GM21381 (cell line): ENCODE data around the gene C19orf53.
A peak's percentile ranks its signal among the peaks of the same experiment; 100 is the strongest.
"Not testable (repeated sequence)": the region's sequence is repeated elsewhere in the genome, so short reads cannot be mapped to it uniquely, and the experiment has no call there.

ENCODE experiments used
- ATAC-seq: cut with Tn5 transposase; IDR thresholded peaks from one replicate; pipeline ENCODE4 v1.9.1; 2021; ENCODE audit warnings: mild to moderate bottlenecking, moderate library complexity; ENCODE audit not compliant: unreplicated experiment

Gene C19orf53

DNA sequence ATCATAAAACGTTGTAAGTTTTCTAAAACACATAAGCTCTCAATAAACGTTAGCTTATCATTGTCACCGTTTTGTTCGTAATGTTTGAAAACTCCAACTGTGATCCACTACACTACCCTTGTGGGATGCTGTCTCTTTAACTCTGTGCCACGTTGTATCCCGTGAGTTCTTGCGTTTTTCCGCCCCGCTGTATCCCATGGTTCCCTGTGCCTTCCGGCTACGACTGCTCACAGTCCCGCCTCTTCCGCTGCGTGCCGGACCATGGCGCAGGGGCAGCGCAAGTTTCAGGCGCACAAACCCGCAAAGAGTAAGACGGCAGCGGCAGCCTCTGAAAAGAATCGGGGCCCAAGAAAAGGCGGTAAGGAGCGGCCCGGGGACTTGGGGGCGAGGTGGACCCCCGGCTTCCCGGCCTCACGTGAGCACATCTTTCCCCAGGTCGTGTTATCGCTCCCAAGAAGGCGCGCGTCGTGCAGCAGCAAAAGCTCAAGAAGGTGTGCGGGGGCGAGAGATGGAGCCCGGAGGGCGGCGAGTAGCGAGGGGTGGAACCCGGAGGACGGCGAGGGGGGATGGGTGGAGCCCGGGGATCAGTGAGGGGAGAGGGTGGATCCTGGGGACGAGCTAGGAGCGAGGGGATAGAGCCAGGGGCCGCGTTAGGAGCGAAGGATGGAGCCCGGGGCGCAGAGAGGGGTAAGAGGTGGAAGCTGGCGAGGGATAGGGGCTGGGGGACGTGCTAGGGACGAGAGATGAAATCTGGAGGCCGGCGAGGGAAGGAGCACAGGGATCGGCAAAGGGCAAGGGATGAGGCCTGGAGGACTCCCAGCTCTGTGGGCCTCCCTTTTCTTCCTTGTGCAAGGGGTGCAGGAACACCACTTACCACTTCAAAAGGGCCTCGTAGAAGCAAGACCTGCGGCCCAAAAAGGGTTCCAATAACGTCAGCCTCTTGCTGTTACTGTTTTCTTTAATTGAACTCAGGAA, at the start of gene C19orf53:
TSS of gene C19orf53 (plus strand) at position 240 of the 975 bp plus-strand sequence. CDS start at position 262, 22 bp downstream.
- peak; percentile 92 for ATAC-seq

DNA sequence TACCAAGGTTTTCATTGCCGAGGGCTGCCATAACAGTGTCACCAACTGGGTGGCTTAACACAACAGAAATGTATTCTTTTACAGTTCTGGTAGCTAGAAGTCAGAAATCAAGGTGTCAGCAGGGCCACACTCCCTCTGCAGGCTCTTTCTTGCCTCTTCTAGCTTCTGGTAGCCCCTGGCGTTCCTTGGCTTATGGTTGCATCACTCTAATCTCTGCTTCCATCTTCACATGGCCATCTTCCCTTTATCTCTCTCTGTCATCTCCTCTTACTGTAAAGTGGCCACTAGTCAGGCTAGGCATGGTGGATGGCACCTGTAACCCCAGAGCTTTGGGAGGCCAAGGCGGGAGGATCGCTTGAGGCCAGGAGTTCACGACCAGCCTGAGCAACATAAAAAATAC, 47.9 kb upstream of the C19orf53 start:
- no peak for ATAC-seq

DNA sequence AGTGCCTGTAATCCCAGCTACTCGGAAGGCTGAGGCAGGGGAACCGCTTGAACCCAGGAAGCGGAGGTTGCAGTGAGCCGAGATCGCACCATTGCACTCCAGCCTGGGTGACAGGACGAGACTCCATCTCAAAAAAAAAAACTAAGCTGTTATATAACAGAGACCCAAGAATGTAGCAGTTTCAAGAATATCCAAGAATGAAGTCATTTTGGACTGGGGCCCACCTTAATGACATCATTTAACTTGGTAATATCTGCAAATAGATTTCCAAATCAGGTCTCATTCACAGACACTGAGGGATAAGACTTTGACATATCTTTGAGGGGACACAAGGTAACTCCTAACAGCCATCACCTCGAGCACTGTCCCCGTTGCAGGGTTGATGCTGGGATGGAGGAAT, 46.5 kb upstream of the C19orf53 start:
- no peak for ATAC-seq

DNA sequence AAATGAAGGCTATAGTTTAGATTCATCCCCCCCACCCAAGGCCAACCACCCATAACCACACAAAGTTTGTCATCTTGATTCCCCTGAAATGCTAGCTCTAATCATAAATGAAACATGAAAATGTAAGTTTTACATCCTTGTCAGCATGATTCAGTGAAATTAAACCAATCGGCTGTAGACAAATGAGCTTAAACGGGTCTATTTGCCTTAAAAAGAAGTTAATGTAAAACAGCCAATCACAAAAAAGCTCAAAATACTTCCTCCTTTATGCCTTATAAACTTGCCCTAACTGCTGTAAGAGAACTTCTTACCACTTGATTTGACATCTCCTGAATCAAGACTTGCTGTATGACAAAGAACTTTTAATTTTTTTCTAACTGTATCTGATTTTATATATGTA, 44.4 kb upstream of the C19orf53 start:
- ATAC-seq: no peak

DNA sequence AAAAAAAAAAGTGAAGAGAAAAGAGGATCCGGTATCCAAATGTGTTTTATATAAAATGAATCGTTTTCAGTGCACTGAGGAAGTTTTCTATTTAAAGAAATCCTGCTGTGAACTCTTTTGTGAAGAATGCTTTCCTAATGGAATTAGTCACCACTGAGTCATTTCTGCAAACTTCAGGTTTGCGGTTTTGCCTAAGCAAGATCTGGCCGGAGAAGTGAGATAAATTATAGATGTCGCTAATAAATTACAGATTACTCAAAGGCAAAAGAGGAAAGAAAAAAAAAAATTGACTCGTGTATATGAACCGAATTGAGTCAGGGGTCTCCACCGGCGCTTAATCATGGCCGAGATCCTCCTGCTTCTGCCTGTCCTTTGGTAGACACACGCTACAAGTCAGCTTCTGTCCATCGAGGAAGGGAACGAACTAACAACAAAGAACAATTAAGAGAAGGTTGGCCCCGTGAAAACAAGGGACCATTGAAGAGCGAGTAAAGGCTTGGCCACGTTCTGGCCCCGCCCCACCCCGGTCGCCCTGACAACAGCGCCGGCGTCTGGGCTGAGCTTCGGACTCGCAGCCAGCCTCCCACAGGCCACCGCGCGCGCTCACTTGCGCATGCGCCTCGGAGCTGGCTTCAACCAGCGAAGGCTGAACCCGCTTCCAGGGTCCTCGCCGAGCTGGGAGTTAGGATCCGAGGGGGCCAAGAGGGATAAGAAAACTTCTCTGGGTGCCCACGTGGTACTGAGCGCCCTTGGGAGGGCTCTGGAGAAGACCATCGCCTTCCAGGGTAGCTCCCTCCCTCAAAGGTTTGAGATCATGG, 42.9 kb upstream of the C19orf53 start:
- peak; percentile 94 for ATAC-seq

DNA sequence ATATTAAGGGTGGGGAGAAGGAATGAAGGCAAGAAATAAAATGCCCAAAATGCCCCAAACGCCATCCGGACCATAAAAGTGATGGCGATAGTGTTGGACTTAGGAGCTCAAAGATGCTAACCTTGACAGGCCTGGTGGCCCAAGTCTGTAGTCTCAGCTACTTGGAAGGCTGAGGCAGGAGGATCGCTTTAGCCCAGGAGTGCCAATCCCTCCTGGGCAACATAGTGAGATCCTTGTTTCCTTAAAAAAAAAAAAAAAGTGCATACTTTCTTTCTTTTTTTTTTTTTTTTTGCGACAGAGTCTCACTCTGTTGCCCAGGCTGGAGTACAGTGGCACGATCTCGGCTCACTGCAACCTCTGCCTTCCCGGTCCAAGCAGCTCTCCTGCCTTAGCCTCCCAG, 41.9 kb upstream of the C19orf53 start:
- ATAC-seq: no peak

DNA sequence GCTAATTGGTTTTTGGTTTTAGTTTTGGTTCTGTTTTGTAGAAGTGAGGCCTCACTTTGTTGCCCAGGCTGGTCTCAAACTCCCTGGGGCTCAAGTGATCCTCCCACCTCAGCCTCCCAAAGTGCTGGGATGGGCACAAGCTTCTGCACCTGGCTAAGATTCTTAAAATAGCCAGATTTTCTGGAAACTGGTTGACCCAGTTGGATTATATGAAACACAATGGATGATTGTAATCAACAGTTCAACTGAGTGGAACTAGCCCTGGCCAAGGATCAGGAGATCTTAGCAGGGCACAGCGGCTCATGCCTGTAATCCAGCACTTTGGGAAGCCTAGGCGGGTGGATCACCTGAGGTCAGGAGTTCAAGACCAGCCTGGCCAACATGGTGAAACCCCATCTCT, 39.5 kb upstream of the C19orf53 start:
- no peak for ATAC-seq

DNA sequence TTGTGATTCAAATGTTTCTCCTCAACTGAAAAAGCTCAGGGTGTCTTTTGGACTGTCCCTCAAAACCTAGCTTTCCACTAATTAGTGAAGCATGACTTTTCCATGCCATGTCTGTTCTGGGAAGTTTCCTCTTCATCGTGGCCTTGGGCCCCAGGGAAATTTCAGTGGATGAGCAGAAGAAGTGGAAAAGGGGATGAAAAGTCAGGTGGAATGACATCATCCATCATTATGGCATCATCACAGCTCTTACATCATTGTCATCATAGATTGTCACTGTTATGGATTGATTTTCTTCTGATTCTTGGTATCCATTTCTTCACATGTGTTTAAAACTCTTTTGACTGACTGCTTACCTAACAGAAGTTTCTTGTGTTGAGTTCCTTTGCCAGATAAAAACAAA, 36.2 kb upstream of the C19orf53 start:
- no peak for ATAC-seq

DNA sequence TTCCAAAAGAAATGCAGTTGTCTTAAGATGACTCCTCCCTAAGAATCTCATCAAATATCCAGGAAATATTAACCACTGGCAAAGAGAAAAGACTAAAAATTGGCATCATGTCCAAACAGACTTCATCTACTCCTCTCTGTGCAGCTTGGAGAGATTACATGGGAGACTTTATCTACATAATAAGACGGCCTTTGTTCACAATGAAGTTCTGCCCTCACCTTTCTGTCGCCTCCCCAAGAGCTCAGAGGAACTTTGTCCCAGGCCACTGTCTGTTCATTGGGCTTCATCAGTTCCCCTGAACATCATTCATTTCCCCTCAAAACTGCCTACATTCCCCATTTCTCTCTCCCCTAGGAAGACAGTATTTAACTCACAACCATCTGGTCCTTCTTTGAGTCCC, 32.4 kb upstream of the C19orf53 start:
- ATAC-seq: no peak

DNA sequence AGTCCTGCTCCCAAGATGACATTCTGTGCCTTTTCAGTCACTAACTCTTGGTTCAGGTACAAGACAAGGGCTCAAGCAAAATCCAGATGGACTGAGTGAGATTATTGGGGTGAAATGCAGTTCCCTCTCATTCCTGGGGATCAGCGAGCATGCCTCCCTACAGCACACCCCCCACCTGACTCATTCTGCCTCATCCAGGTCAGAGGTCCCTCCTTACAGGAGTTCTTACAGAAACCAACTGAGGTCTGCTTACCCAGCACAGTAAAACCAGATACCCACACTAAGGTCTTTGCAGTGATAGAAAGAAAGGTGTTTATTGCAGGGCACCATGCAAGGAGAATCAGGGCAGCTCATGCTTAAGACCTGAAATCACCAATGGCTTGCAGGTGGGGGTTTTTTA, 31.5 kb upstream of the C19orf53 start:
- no peak for ATAC-seq

DNA sequence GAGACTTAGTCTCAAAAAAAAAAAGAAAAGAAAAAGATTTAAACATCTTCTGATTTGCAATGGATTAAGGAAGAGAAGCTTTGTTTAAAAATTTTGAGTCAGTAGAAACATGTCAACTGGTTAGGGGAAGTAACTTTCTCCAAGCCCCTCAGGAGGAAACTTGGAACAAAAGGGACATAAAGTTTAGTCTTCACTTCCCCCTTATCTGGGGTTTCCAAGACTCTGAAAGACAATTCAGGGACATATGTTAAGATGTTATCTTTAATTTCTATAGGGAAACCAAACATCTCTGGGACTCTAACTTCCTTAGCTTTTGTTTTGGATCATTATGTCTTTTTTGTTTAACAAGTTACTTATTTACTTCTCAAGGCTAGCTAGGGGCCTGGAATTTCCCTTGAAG, 30.1 kb upstream of the C19orf53 start:
- ATAC-seq: no peak

DNA sequence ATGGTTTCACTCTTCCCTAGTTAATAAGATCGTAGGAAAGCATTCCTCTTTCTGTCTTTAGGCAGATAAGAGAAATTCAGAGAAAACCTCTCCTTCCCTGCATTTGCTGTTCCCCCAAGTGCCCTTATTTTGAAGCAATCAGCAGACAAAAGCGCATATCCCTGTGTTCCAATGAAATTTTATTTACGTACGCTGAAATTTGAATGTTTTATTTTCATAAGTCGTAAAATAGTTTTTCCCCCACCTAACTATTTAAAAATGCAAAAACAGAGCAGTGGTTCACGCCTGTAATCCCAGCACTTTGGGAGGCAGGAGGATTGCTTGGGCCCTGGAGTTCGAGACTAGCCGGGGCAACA, 27.2 kb upstream of the C19orf53 start:
- no peak for ATAC-seq

DNA sequence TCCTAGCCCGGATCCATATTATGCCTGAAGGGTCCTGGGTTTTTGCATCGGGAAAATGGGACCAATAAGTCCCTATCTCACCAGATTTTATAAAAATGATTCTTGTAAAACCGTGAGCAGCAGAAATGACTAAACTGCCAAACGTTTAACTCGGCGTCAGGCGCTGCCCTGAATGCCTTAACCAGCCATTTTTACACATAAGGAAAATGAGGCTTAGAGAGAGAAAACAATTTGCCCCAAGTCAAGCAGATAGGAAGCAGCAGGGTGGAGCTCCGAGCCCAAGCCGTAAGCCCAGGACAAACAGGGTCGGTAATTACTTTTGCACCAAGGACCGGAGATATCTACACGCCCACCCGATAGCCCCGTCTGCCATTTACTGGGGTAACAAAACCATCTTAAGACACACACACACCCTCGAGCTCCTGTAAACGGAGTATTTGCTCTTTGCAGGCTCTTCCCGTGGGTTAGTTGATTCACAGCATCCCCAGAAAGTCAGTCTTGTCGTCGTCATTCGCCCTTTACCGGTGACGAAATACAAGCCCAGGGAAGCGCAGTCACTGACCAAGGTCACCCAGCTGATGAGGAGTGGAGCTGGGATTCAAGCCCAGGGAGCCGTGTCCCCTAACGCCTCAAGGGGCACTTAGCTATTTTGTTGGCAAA, 26.0 kb upstream of the C19orf53 start:
- no peak for ATAC-seq

DNA sequence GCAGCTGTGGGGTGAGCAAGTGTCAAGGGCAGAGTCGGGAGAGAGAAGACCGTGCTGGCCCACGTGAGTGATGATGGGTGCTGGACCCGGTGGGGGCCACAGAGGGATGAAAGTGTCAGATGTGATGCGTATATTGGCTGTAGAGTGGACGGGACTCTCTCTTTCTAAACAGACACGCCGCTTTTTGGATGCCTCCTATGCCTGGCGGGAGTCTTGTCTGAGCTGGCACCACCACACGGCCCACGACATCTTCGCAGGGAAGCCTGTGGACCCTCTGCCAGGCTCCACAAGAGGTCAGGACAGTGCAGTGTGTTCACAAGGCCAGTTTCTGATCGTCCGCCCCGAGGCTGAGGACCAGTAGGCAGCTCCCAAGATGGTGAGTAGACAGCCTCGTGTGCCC, 22.8 kb upstream of the C19orf53 start:
- no peak for ATAC-seq

DNA sequence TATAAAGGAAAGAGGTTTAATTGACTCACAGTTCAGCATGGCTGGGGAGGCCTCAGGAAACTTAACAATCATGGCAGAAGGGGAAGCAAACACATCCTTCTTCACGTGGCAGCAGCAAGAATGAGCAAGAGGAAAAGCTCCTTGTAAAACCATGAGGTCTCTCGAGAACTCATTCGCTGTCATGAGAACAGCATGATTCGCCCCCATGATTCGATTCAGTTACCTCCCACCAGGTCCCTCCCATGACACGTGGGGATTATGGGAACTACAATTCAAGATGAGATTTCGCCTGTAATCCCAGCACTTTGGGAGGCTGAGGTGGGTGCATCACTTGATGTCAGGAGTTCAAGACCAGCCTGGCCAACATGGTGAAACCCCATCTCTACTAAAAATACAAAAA, 20.6 kb upstream of the C19orf53 start:
- ATAC-seq: not testable (repeated sequence)

DNA sequence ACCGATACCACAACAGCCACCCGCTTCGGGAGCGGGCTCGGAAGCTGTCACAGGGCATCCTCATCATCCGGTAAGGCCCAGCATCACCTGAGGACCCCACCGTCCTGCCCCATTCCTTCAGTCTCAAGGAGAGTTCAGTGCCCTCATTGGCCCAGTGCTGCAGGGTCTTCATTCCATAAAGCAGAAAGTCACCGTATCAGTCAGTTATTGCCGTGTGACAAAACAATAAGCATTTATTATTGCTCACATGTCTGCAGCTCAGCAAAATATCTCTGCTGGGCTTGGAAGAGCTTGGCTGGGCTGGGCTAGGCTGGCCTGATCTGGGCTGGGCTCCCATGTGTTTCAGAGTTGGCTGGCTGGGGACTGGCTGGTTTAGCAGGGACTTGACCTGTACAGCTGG, 18.0 kb upstream of the C19orf53 start:
- ATAC-seq: no peak

DNA sequence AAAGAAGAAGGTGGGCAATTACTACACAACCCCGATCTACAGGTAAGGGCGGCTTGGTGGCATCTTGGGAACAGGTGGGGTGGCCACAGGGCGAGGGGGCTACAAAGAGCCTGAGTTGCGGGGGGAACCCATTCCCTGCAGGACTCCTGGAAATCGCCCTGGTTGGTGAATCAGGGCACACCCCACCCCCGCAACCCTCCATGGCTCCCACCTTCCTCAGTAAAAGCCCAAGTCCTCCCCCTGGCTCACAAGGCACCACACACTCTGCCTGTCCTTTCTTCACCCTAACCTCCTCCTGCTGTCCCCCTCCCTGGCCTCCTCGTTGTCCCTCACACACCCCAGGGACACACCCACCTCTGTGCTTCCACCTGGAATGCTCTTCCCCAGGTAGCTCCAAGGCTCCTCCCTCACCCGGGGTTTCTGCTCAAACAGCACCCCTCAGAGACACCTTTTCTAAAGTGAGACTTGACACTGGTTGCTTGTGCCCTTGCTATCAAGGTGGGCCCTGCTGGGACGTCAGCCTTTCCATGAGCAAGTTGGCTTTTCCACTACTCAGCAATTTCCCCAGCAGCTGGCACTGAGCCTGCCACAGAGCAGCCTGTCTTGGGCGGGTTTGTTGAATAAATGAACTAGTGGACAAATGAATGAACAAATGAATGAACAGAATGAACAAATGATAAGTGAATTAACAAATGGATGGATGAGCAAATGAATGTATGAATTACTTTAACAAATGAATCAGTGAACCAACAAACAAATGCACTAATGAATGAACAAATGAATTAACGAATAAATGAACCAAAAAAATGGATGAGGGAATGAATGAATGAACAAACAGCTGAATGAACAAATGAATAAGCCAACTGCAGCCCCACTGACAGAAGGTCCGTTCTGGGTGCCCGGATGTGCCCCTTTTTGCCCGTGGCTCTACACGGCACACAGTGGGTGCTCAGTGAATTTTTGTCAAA, 16.2 kb upstream of the C19orf53 start:
- no peak for ATAC-seq

DNA sequence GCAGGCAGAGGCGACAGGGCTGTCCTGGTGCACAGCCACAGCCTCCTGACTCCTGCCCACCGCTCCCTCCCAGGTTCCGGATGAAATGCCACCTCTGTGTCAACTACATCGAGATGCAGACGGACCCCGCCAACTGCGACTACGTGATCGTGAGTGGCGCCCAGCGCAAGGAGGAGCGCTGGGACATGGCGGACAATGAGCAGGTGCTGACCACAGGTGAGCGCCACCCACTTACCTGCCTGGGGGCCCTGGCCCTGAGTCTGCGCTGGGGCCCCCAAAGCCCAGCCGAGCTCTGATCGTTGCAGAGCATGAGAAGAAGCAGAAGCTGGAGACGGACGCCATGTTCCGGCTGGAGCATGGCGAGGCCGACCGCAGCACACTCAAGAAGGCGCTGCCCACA, 15.5 kb upstream of the C19orf53 start:
- no peak for ATAC-seq

DNA sequence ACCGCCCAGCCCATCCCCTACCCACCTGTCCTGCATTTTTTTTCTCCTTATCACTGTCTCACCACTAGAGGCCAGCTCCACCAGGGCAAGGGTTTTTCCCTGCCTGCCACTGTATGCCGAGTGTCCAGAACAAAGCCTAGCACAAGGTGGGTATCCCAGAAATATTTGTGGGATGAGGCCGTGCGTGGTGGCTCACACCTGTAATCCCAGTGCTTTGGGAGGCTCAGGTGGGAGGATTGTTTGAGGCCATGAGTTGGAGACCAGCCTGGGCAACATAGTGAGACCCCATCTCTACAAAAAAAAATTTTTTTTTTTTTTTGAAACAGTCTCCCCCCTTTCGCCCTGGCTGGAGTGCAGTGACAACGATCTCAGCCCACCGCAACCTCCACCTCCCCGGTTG, 12.8 kb upstream of the C19orf53 start:
- ATAC-seq: no peak

DNA sequence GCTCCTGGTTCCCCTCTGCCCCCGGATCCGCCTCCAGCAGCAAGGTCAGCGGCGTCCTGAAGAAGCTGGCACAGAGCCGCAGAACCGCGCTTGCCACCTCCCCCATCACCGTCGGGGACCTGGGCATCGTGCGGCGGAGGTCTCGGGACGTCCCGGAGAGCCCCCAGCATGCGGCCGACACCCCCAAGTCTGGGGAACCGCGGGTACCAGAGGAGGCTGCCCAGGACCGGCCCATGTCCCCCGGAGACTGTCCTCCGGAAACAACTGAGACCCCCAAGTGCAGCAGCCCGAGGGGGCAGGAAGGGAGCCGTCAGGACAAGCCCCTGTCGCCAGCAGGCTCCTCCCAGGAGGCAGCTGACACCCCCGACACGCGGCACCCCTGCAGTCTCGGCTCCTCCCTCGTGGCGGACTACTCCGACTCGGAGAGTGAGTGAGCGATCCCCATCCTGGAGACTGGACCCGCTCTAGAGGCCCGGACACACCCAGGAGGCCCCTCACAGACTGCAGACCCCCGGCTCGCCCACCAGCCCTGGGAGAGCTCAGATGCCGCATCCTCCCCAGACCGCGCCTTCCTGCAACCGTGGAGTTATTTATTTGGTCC, 11.5 kb upstream of the C19orf53 start:
- ATAC-seq: no peak
